Adrenal gland (tissue), 12 donors: ENCODE measurements around the gene MGAT5. TPM values are rescaled to one million over a fixed set of nuclear protein-coding genes. Genes with fewer than 3 reads are reported as not detected.

Source experiments
- DNase-seq, 7 donors: peaks; one replicate each; pipeline ENCODE4 v3.0.0-alpha.2; 2019 to 2020
- H3K27ac ChIP-seq, 5 donors: fragments of 200-600 bp; sonication (generic) in 4 of 5; 1 replicate in 3 of 5; 2 replicates in 2 of 5; pipeline versions ENCODE4 v1.5.1 to v1.8.0; 2016 to 2020; ENCODE audit warnings: mild to moderate bottlenecking in 1 of 5
- H3K27me3 ChIP-seq: fragments of 200-600 bp; 2 replicates; pipeline ENCODE4 v1.8.0; 2021
- H3K36me3 ChIP-seq, 2 donors: fragments of 200-600 bp; replicated peaks in 1 of 2; 1 replicate in 1 of 2; 2 replicates in 1 of 2; pipeline versions ENCODE4 v1.5.1 to v1.8.0; 2018 to 2022
- H3K4me1 ChIP-seq, 2 donors: fragments of 200-600 bp; replicated peaks in 1 of 2; 1 replicate in 1 of 2; 2 replicates in 1 of 2; pipeline versions ENCODE4 v1.5.1 to v1.8.0; 2018 to 2021
- H3K4me3 ChIP-seq, 4 donors: fragments of 200-600 bp; sonication (generic) in 3 of 4; one replicate each; pipeline ENCODE4 v1.5.1; 2016 to 2018
- H3K9me3 ChIP-seq, 3 donors: fragments of 200-600 bp; sonication (generic) in 1 of 3; replicated peaks in 1 of 3; 1 replicate in 2 of 3; 2 replicates in 1 of 3; pipeline versions ENCODE4 v1.5.1 to v1.8.0; 2016 to 2021
- POLR2A ChIP-seq, 2 donors: fragments of 450-650 bp; IDR thresholded peaks; one replicate each; pipeline ENCODE4 v1.6.1; 2017; ENCODE audit warnings: antibody characterized with exemption in 2 of 2, mild to moderate bottlenecking in 2 of 2, moderate library complexity in 1 of 2
- WGBS, 4 donors: extraction: QIAGEN DNeasy Blood & Tissue Kit in 2 of 4; methylation state at CpG; one replicate each; pipeline versions ENCODE4 v1.1.5 to v1.1.7; 2013 to 2017; 5-methylcytosine and 5-hydroxymethylcytosine counted together
- intact Hi-C, 2 donors: fragments of 100-400 bp; cut with DNase I; formaldehyde crosslinking; loops; one replicate each; pipeline versions ENCODE4 v1.14.1 to v1.15.0; 2022 to 2023
- polyA plus RNA-seq, 3 donors: library from polyadenylated mRNA; stranded (reverse); fragments of 200-250 nt in 2 of 3; fragments of 350-450 nt in 1 of 3; fragmentation: Illumina TruSeq in 1 of 3; extraction: RNeasy Lipid Tissue Mini Kit (QIAGEN cat#74804) in 1 of 3; gene quantifications; one replicate each; pipeline ENCODE4 v1.2.3, GENCODE V29; 2013 to 2014
- total RNA-seq, 9 donors: library from RNA; depleted of rRNA in 4 of 9; stranded (reverse); fragments of >200 nt in 4 of 9; fragments of 120-200 nt in 1 of 9; fragmentation: NEBNext Ultra II Directional in 1 of 9; extraction: Animal tissue kit (Norgen Biotek cat#: 25700) in 1 of 9; gene quantifications; one replicate each; pipeline versions ENCODE4 v1.1.0 to v1.2.4, GENCODE V29; 2013 to 2023
- TF ChIP-seq, protein P1 (sequence below), 6 experiments: fragments of 450-650 bp in 4 of 6; fragments of 200-600 bp in 2 of 6; sonication (generic) in 1 of 6; IDR thresholded peaks; 1 replicate in 5 of 6; 2 replicates in 1 of 6; pipeline versions ENCODE4 v1.5.1 to v1.8.0; 2016 to 2021; ENCODE audit warnings: antibody characterized with exemption in 6 of 6, mild to moderate bottlenecking in 2 of 6, moderate library complexity in 1 of 6
- donor health status: healthy with polysubstance abuse.
- donor health status: Bipolar disorder and iron deficiency.
- donor health status: DM: yes; HTN: yes; CAD: no.
- donor health status: DM: no; HTN: no; CAD: no.
- donor health status: DM: no; HTN: no; CAD: no.
- donor health status: DM: yes; HTN: yes; CAD: no.

MGAT5 gene
- total and polyA plus RNA-seq, 12 donors = 2.9 to 74.6 (median 41.1) TPM

DNA sequence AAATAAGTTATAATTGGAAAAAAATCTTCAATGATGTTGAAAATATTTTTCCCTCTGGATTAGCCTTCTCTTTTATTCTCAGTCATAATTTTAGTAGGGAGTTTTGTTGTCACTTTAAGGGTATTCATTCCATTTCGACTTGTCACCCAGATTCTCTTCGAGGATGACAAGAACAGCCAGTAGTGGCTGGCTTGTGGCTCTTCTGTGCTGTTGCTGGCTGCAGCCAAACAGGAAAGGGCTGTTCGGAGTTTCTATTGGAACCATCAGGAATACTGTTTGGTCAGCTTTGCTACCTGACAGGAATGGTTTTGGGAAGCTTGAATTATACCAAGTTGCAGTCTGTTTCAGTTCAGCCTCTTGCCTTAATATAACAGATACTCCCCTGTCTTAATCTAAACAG, 41.6 kb downstream of the MGAT5 start:
- DNase-seq = no peak
- Histone ChIP-seq H3K27ac (peak overlapping the region in 3 of 5 donors; percentile 8 to 60 (median 10)), H3K9me3 (no peaks in the 10 kb centered on the region), H3K27me3 (no peaks in the 10 kb centered on the region), H3K4me1 (peaks cover 0 to 14% of the 10 kb centered on the region in 2 donors), H3K36me3 (no peaks in the 10 kb centered on the region), H3K4me3 (no peak overlapping the region)
- no peak for TF ChIP-seq POLR2A (IDR thresholded peaks at IDR 0.05)
- TF ChIP-seq, protein P1, sequence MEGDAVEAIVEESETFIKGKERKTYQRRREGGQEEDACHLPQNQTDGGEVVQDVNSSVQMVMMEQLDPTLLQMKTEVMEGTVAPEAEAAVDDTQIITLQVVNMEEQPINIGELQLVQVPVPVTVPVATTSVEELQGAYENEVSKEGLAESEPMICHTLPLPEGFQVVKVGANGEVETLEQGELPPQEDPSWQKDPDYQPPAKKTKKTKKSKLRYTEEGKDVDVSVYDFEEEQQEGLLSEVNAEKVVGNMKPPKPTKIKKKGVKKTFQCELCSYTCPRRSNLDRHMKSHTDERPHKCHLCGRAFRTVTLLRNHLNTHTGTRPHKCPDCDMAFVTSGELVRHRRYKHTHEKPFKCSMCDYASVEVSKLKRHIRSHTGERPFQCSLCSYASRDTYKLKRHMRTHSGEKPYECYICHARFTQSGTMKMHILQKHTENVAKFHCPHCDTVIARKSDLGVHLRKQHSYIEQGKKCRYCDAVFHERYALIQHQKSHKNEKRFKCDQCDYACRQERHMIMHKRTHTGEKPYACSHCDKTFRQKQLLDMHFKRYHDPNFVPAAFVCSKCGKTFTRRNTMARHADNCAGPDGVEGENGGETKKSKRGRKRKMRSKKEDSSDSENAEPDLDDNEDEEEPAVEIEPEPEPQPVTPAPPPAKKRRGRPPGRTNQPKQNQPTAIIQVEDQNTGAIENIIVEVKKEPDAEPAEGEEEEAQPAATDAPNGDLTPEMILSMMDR (IDR thresholded peaks at IDR 0.05) = no peak
- 64 to 89% (median 69%) methylated on average over 3 of the region's 3 CpGs for WGBS, 4 donors
- intact Hi-C loops = no loop called here

DNA sequence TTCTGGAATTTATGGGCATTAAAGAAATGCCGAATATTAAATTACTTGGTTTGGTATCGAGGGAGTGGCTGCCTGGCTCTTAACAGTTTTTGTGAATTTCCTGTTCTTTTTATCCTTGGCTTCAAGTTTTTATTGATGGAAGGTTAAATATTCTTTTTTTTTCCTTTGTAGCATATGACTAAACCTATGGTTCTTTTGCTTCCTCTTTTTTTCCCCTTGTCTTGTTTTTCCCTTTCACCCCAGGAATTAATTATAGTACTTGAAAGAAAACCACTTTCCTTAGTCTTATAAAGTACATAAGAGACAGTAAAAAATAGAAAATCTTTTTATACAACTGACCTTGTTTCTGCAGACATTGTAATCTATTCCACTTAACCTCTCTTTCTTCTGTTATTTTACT, 42.4 kb downstream of the MGAT5 start:
- 70 to 78% (median 73%) methylated on average over 2 of the region's 2 CpGs for WGBS, 4 donors
- no peak overlapping the region for H3K4me3 ChIP-seq
- TF ChIP-seq, protein P1 (IDR thresholded peaks at IDR 0.05) = no peak
- TF ChIP-seq POLR2A (IDR thresholded peaks at IDR 0.05) = no peak
- peak overlapping the region in 2 of 5 donors; percentile 10 to 60 for H3K27ac ChIP-seq
- H3K27me3 ChIP-seq = no peaks in the 10 kb centered on the region
- intact Hi-C loops = no loop called here
- peaks cover 0 to 22% of the 10 kb centered on the region in 2 donors for H3K4me1 ChIP-seq
- H3K36me3 ChIP-seq = no peaks in the 10 kb centered on the region
- H3K9me3 ChIP-seq = no peaks in the 10 kb centered on the region
- no peak for DNase-seq

DNA sequence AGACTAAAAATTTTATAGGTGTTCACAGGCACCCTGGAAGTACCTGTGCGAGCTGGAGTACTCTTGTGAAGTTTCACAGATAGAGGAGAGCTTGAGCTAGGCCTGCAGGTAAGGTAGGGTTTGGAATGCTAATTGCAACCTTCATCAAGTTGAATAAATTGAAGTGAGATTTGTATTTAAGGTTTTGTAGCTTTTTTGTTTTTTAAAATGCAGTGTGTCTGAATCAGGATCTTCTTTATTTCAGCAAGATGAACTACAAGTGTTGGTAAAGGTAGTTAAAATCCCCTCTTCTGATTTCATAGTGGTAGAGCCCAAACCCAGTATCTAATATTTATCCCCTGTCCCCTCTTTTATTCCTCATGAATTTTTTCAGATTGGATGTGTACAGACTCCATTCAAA, 45.5 kb downstream of the MGAT5 start:
- Histone ChIP-seq H3K27me3 (no peaks in the 10 kb centered on the region), H3K36me3 (no peaks in the 10 kb centered on the region), H3K4me3 (no peak overlapping the region), H3K9me3 (no peaks in the 10 kb centered on the region), H3K4me1 (peaks cover 3 to 33% of the 10 kb centered on the region in 2 donors), H3K27ac (no peak overlapping the region)
- DNase-seq = no peak
- intact Hi-C loops = no loop called here
- TF ChIP-seq, protein P1 (IDR thresholded peaks at IDR 0.05) = no peak
- TF ChIP-seq POLR2A (IDR thresholded peaks at IDR 0.05) = no peak
- WGBS, 4 donors = 97 to 100% (median 100%) methylated on average over 1 of the region's 1 CpG

DNA sequence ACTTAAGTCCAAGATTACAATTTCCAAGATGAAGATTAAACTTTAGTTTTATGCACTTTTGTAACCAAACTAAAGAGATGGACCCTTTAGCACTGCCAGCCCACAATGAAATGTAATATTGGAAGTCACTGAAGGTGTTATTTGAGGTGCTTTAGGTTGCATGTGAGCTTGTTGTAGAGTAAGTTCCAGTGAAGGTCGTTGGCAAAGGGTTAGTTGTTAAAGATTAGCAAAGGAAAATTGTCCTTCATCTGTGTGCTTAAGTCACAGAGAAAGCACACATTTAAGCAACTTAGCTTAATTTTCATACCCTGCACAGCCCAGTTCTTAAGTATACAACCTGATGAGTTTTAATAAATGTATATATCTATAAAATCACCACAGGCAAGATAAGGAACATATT, 46.7 kb downstream of the MGAT5 start:
- Histone ChIP-seq H3K4me3 (no peak overlapping the region), H3K9me3 (no peaks in the 10 kb centered on the region), H3K4me1 (peaks cover 3 to 32% of the 10 kb centered on the region in 2 donors), H3K27ac (no peak overlapping the region), H3K36me3 (no peaks in the 10 kb centered on the region), H3K27me3 (no peaks in the 10 kb centered on the region)
- 29 to 50% (median 45%) methylated on average over 1 of the region's 1 CpG for WGBS, 4 donors
- TF ChIP-seq, protein P1 (IDR thresholded peaks at IDR 0.05) = no peak
- TF ChIP-seq POLR2A (IDR thresholded peaks at IDR 0.05) = no peak
- intact Hi-C loops = no loop called here
- no peak for DNase-seq
